PC-9 (cell line): ENCODE measurements around the gene GTPBP6. TPM values are rescaled to one million over a fixed set of nuclear protein-coding genes. Genes with fewer than 3 reads are reported as not detected.

Experiments
- BruUV-seq: library from RNA; stranded (reverse); fragments of 400-500 nt; replicated peaks from 2 replicates; lab custom pipeline; 2021; lab: Mats Ljungman, UMichigan
- CTCF ChIA-PET: fragments of 300-600 bp; sonication (Branson Sonifier 250); formaldehyde crosslinking; loops from one replicate; lab custom pipeline; 2022; ENCODE audit warnings: antibody characterized with exemption; lab: Charles Lee
- POLR2A ChIA-PET: fragments of 300-600 bp; sonication (Branson Sonifier 250); formaldehyde crosslinking; loops from one replicate; lab custom pipeline; 2022; ENCODE audit warnings: antibody characterized with exemption; ENCODE audit not compliant: unreplicated experiment; lab: Charles Lee
- DNase-seq, 2 experiments: peaks; one replicate each; pipeline versions ENCODE4 v3.0.0 to v3.0.0-alpha.2; 2015 to 2022; ENCODE audit warnings: mixed read lengths in 1 of 2
- H2AFZ ChIP-seq: fragments of 200-600 bp; sonication (generic); 2 replicates; pipeline ENCODE4 v1.8.1; 2017; ENCODE audit warnings: antibody characterized with exemption
- H3F3A ChIP-seq: fragments of 200-600 bp; sonication (generic); 2 replicates; pipeline ENCODE4 v1.8.1; 2017; ENCODE audit warnings: antibody characterized with exemption, mild to moderate bottlenecking, low read depth; ENCODE audit not compliant: insufficient read depth
- H3K27ac ChIP-seq: fragments of 200-600 bp; sonication (generic); 2 replicates; pipeline ENCODE4 v1.6.1; 2016; ENCODE audit warnings: mixed run types
- H3K27me3 ChIP-seq: fragments of 200-600 bp; sonication (generic); 2 replicates; pipeline ENCODE4 v1.6.1; 2016; ENCODE audit warnings: low read depth, mixed run types; ENCODE audit not compliant: insufficient read depth
- H3K36me3 ChIP-seq: fragments of 200-600 bp; sonication (generic); 2 replicates; pipeline ENCODE4 v1.6.1; 2016; ENCODE audit warnings: low read depth, mixed run types
- H3K4me1 ChIP-seq: fragments of 200-600 bp; sonication (generic); replicated peaks from 2 replicates; pipeline ENCODE4 v1.6.1; 2016; ENCODE audit warnings: mixed run types; ENCODE audit not compliant: insufficient read depth
- H3K4me2 ChIP-seq: fragments of 200-600 bp; sonication (generic); 2 replicates; pipeline ENCODE4 v1.6.1; 2017; ENCODE audit warnings: mixed run types
- H3K4me3 ChIP-seq: fragments of 200-600 bp; sonication (generic); 2 replicates; pipeline ENCODE4 v1.6.1; 2016; ENCODE audit warnings: mixed run types
- H3K79me2 ChIP-seq: fragments of 200-600 bp; sonication (generic); 2 replicates; pipeline ENCODE4 v1.6.1; 2017; ENCODE audit warnings: low read depth, mixed run types
- H3K9me2 ChIP-seq: fragments of 200-600 bp; sonication (generic); 2 replicates; pipeline ENCODE4 v1.8.1; 2017; ENCODE audit warnings: mild to moderate bottlenecking; ENCODE audit not compliant: insufficient read depth
- H3K9me3 ChIP-seq: fragments of 200-600 bp; sonication (generic); 2 replicates; pipeline ENCODE4 v1.8.1; 2016; ENCODE audit warnings: low read depth; ENCODE audit not compliant: insufficient read depth
- H4K20me1 ChIP-seq: fragments of 200-600 bp; sonication (generic); 2 replicates; pipeline ENCODE4 v1.8.1; 2017; ENCODE audit not compliant: insufficient read depth
- EZH2 ChIP-seq: fragments of 200-600 bp; sonication (generic); IDR thresholded peaks from 2 replicates; pipeline ENCODE4 v1.8.0; 2017; ENCODE audit warnings: antibody characterized with exemption, low read depth
- intact Hi-C: fragments of 100-400 bp; cut with micrococcal nuclease; formaldehyde crosslinking; loops from one replicate; pipeline ENCODE4 v1.10.0; 2022; ENCODE audit not compliant: unreplicated experiment
- total RNA-seq: library from RNA; stranded (reverse); gene quantifications from 2 replicates; pipeline ENCODE4 v1.2.3, GENCODE V29; 2021
- TF ChIP-seq, protein P1 (sequence below): fragments of 200-600 bp; sonication (generic); conservative IDR thresholded peaks from 2 replicates; pipeline ENCODE4 v1.6.1; 2017; ENCODE audit warnings: mixed run types, antibody characterized with exemption, mild to moderate bottlenecking, moderate library complexity

Gene GTPBP6
- total RNA-seq, 1 experiment from 2014 or later: 43.5 TPM

DNA sequence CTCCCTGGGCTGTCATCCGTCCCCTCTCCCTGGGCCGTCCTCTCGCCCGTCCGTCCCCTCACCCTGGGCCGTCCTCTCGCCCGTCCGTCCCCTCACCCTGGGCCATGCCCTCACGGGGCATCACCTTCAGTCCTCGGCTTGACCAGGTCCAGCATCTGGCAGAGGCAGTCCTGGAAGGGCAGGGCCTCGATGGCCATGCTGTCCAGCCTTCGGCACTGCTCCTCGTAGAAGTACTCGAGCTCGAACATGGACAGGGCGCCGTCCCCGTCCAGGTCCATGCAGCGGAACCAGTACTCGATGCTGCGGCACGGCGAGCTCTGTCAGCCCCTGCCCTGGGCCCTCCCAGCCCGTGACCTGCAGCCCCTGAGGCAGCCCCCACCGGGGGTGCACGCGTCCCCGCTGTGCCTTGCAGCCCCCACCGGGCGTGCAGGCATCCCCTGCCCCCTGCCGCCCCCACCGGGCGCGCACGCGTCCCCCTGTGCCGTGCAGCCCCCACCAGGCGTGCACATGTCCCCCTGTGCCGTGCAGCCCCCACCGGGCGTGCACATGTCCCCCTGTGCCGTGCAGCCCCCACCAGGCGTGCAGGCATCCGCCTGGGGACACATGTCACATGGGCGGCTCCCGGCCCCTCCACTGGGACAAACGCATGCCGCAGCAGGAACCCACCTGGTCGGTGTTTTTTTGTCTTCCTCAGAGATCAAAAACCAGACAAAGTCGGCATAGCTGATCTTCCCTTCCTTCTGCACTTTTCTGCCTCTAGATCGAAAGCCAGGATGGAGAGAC lies 22.2 kb upstream of the GTPBP6 start:
- DNase-seq: no peak
- no peaks in the 10 kb centered on the region for H3K9me2 ChIP-seq
- intact Hi-C loops: no loop called here
- H3K36me3 ChIP-seq: no peaks in the 10 kb centered on the region
- H2AFZ ChIP-seq: no peak overlapping the region
- H3K4me1 ChIP-seq: no peaks in the 10 kb centered on the region
- ChIA-PET CTCF (no interaction called here), POLR2A (no interaction called here)
- no TSS peak for BruUV-seq
- no peak overlapping the region for H3K4me3 ChIP-seq
- no peaks in the 10 kb centered on the region for H3K27me3 ChIP-seq
- H4K20me1 ChIP-seq: no peaks in the 10 kb centered on the region
- H3K27ac ChIP-seq: no peak overlapping the region
- H3K9me3 ChIP-seq: no peaks in the 10 kb centered on the region
- no peak for TF ChIP-seq EZH2
- TF ChIP-seq, protein P1, sequence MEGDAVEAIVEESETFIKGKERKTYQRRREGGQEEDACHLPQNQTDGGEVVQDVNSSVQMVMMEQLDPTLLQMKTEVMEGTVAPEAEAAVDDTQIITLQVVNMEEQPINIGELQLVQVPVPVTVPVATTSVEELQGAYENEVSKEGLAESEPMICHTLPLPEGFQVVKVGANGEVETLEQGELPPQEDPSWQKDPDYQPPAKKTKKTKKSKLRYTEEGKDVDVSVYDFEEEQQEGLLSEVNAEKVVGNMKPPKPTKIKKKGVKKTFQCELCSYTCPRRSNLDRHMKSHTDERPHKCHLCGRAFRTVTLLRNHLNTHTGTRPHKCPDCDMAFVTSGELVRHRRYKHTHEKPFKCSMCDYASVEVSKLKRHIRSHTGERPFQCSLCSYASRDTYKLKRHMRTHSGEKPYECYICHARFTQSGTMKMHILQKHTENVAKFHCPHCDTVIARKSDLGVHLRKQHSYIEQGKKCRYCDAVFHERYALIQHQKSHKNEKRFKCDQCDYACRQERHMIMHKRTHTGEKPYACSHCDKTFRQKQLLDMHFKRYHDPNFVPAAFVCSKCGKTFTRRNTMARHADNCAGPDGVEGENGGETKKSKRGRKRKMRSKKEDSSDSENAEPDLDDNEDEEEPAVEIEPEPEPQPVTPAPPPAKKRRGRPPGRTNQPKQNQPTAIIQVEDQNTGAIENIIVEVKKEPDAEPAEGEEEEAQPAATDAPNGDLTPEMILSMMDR: no peak
- no peaks in the 10 kb centered on the region for H3F3A ChIP-seq
- no peaks in the 10 kb centered on the region for H3K79me2 ChIP-seq
- no peak overlapping the region for H3K4me2 ChIP-seq

DNA sequence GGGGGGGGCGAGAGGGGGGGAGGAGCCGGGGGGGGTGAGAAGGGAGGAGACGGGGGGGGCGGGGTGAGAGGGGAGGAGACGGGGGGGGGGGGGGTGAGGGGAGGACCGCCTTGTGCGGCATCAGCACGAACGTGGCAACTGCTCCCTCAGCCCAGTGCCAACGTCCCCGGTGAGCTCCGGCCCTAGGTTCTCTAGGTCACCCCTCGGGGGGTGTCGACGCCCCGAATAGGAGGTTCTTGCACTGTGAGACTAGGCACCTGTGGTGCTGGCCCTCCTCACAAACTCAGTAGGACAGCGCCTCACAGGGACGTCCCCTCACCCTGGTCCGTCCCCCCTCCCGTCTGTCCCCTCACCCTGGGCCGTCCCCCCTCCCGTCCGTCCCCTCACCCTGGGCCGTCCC lies 21.5 kb upstream of the GTPBP6 start:
- DNase-seq: no peak
- Histone ChIP-seq H2AFZ (no peak overlapping the region), H3F3A (no peaks in the 10 kb centered on the region), H4K20me1 (no peaks in the 10 kb centered on the region), H3K4me1 (no peaks in the 10 kb centered on the region), H3K27me3 (no peaks in the 10 kb centered on the region), H3K4me3 (no peak overlapping the region), H3K36me3 (no peaks in the 10 kb centered on the region), H3K79me2 (no peaks in the 10 kb centered on the region), H3K27ac (no peak overlapping the region), H3K9me2 (no peaks in the 10 kb centered on the region), H3K9me3 (no peaks in the 10 kb centered on the region), H3K4me2 (no peak overlapping the region)
- BruUV-seq: no TSS peak
- POLR2A ChIA-PET: no interaction called here
- TF ChIP-seq, protein P1: no peak
- TF ChIP-seq EZH2: no peak
- intact Hi-C loops: no loop called here
- CTCF ChIA-PET: no interaction called here

DNA sequence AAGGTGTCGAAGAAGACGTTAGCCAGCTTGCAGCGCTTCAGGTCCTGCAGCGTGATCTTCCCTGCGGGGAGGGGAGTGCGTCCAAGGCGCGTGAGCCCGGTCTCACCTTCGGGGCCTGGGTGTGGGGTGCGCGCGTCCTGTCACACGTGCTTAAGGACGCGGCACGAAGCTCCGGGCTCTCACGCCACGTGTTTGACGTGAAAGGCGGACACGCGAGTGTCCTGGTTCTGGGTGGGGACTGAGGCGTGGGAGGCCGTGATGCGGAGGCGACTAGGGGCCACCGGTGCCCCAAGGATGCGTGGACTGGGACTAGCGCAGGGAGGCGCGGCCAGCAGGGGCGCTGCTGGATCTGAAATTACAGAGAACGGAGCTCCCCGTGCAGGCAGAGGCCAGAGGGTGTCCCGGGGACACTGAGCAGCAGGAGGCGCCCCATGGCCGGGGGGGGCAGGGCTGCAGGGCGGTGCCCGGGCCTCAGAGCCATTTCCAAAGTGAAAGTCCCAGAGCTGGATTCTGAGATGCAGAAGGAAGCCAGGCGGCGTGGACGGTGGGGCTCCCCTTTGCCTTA lies 20.3 kb upstream of the GTPBP6 start:
- Histone ChIP-seq H3F3A (no peaks in the 10 kb centered on the region), H3K9me3 (no peaks in the 10 kb centered on the region), H3K36me3 (no peaks in the 10 kb centered on the region), H3K4me3 (no peak overlapping the region), H3K4me1 (no peaks in the 10 kb centered on the region), H3K27me3 (no peaks in the 10 kb centered on the region), H3K79me2 (no peaks in the 10 kb centered on the region), H2AFZ (no peak overlapping the region), H4K20me1 (no peaks in the 10 kb centered on the region), H3K4me2 (no peak overlapping the region), H3K9me2 (no peaks in the 10 kb centered on the region), H3K27ac (no peak overlapping the region)
- BruUV-seq: no TSS peak
- intact Hi-C loops: no loop called here
- no peak for DNase-seq
- CTCF ChIA-PET: no interaction called here
- POLR2A ChIA-PET: no interaction called here
- TF ChIP-seq, protein P1: no peak
- no peak for TF ChIP-seq EZH2
